ENCODE data around the gene ADCY4.

The ADCY4 gene

DNA sequence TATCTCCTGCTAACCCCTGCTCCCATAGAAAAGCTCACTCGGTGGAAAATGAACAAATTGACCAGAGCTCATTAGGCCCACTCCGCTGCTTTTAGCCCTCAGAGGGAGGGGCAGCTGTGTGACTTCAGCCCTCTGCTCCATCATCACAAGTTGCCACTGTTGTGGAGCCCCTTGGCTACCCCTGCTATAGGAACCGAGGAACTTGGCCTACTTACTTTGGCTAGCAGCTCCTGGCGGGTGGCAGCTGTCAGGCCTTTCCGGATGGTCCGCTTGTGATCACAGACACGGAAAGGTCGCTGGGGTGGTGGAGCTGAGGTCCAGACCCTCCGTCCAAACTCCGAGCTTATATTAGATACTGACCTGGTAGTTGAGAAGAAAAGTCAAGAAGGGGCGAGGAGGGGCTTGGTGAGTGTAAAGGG, 27.7 kb downstream of the ADCY4 start:
- FAIRE-seq (no peak), DNase-seq (ENCODE audit: extremely low spot score, insufficient read length, low read depth) (no peak)

DNA sequence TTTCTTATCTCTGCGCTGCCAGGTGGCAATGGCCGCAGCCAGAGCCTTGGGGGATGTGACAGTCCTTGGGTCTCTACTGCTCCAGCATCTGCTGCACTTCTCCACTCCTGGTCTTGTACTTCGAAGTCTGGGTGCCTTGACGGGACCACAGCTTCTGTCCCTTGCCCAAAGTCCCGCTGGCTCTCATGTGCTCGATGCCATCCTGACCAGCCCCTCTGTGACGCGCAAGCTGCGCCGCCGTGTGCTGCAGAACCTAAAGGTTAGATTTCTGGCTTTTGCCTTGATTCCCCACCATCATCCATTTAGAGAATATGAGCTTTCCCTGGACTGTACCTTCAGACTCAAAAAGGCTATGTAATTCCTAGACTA, 30.9 kb downstream of the ADCY4 start:
- FAIRE-seq: no peak
- no peak for DNase-seq (ENCODE audit: extremely low spot score, insufficient read length, low read depth)

GRCh38 chr14:24300326-24300980, 34.4 kb downstream of the ADCY4 start:
- no peak for FAIRE-seq
- no peak for DNase-seq (ENCODE audit: extremely low spot score, insufficient read length, low read depth)

GRCh38 chr14:24299255-24300191, 35.3 kb downstream of the ADCY4 start, which contains the start of the genes DHRS1 and NOP9:
TSS of gene DHRS1 (minus strand) at chr14:24299780. CDS start at chr14:24299106, 674 bp downstream.
TSS of gene NOP9 (plus strand) at chr14:24299850. CDS start at chr14:24299955, 105 bp downstream.
- FAIRE-seq: peak; percentile 94
- peak; percentile 96 for DNase-seq (ENCODE audit: extremely low spot score, insufficient read length, low read depth)

DNA sequence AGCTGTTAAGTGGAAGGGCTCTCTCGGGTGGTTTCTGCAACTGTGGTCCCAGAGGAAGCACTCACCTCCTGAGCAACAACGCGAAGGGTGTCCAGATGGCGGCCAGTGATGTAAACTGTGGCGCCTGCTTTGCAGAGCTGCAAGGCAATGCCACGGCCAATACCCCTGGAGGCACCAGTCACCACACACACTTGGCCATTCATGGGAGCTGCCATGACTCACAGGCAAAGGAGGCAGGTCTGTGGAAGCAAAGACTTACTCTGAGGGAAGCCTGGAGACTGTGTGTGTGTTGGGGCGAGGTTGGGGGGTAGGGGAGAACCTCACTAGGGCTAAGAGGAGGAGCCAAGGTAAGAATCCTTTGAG, 36.0 kb downstream of the ADCY4 start:
- FAIRE-seq (no peak), DNase-seq (ENCODE audit: extremely low spot score, insufficient read length, low read depth) (no peak)

DNA sequence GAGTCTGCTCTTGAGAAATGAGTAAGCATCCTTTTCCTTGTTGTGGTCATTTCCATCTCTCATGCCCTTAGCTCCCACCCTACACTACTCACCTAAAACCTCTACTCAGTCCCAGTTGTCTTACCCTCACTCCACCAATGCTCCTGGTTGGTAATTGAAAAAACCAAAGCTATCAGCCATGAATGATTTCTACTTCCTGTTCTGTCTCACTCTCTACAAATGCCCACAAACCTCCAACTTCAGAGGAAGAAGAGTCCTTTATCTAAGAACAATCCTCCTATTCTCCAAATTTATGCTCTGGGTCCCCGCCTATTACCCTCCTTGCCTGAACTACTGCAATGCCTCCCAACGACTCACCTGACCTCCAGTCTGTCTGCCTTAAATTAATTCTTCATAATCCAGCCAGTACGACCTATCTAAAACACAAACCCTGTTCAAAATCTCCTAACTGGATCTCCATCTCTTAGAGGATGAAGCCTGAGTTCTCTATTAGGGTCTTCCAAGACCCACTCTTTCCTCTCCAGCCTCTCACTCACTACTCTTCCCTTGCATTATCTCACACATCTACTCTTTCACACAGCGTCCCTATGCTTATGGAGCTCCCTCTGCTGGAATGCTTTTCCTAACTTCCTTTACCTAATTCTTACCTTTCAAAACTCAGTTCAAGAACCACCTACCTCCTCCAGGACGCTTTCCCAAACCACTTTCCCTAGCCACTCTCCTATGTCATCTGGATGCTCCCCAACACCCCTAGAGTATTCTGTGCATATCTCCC, 37.5 kb downstream of the ADCY4 start:
- no peak for FAIRE-seq
- no peak for DNase-seq (ENCODE audit: extremely low spot score, insufficient read length, low read depth)

GRCh38 chr14:24296341-24297157, 38.3 kb downstream of the ADCY4 start:
- FAIRE-seq (peak; percentile 95), DNase-seq (ENCODE audit: extremely low spot score, insufficient read length, low read depth) (peak; percentile 69)

- DNase-seq (ENCODE audit: extremely low spot score, insufficient read length, low read depth): no peak
- no peak for FAIRE-seq
These were observed 41.3 kb downstream of the ADCY4 start for GRCh38 chr14:24293525-24293924.

- FAIRE-seq (no peak), DNase-seq (ENCODE audit: extremely low spot score, insufficient read length, low read depth) (no peak)
These were observed 42.6 kb downstream of the ADCY4 start for GRCh38 chr14:24292118-24292807.

- FAIRE-seq: no peak
These were observed 43.3 kb downstream of the ADCY4 start for GRCh38 chr14:24291446-24292117.

DNA sequence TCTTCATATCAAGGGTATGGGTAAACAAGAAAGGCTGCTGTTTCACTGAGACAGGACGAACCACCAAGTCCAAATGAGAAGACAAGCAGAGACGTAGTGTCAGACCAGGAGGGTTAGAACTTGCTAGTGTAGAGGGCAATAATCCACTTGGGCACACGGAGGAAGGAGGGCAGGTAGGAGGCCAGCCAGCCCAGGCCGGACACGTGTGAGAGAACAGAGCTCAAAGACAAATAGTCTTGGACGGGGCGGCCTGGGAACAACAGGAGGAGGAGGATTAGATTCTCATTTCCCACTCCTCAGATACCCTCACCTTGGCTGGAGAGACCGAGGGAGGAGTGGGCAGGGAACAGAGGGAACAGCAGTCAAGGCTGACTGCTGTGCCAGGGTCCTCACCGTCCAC, 44.1 kb downstream of the ADCY4 start:
- no peak for DNase-seq (ENCODE audit: extremely low spot score, insufficient read length, low read depth)
- FAIRE-seq: no peak

More at GRCh38 chr14:24291446-24292117, 43.3 kb downstream of the ADCY4 start:
- DNase-seq (ENCODE audit: extremely low spot score, insufficient read length, low read depth): no peak

- DNase-seq (ENCODE audit: extremely low spot score, insufficient read length, low read depth): no peak
- FAIRE-seq: no peak
These were observed 45.1 kb downstream of the ADCY4 start for GRCh38 chr14:24289649-24290280.

DNA sequence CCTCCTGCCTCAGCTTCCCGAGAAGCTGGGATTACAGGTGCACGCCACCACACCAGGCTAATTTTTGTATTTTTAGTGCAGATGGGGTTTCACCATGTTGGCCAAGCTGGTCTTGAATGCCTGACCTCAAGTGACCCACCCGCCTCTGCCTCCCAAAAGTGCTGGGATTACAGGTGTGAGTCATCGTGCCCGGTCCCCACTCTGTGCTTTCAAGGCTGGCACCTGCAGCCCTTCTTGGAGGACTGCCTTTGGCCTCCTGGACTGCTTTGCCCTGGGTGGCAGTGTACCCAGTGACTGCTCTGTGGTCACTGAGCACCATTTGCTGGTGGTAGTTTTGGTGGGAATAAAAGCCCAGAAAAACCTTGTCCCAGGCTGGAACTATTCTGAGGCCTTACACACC, 47.9 kb downstream of the ADCY4 start:
- DNase-seq (ENCODE audit: extremely low spot score, insufficient read length, low read depth): no peak
- no peak for FAIRE-seq

DNA sequence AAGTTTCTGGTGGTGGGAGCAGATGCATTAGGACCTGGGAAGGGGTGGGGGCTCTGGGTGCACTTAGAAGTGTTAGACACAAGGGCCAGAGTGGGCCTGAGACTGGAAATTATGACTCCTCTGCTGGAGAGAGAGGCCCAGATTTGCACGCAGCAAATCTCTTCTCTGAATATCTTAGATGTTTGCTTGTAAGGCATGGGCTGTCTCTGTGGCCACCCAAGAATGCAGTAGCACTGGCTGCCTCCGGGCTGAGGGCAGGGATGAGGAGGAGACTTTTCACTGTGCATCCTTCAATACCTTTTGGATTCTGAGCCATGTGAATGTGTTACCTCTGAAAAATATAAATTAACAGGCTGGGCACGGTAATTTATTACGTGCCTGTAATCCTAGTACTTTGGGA, 49.5 kb downstream of the ADCY4 start:
- FAIRE-seq: no peak
- DNase-seq (ENCODE audit: extremely low spot score, insufficient read length, low read depth): no peak

GRCh38 chr14:24284501-24285035, 50.3 kb downstream of the ADCY4 start:
- FAIRE-seq (no peak), DNase-seq (ENCODE audit: extremely low spot score, insufficient read length, low read depth) (no peak)

GRCh38 chr14:24283796-24284460, 50.9 kb downstream of the ADCY4 start:
- no peak for FAIRE-seq
- no peak for DNase-seq (ENCODE audit: extremely low spot score, insufficient read length, low read depth)

- no peak for FAIRE-seq
- DNase-seq (ENCODE audit: extremely low spot score, insufficient read length, low read depth): no peak
These were observed 52.1 kb downstream of the ADCY4 start for GRCh38 chr14:24282736-24283135.
